Loucy (cell line): Measurements from ENCODE around the gene AIF1L.

Source experiments
- H2AFZ ChIP-seq: fragments of 200-600 bp; sonication (generic); 2 replicates; pipeline ENCODE4 v1.6.0; 2016; ENCODE audit warnings: antibody characterized with exemption, mild to moderate bottlenecking, low read length, moderate library complexity
- H3F3A ChIP-seq: fragments of 200-600 bp; 2 replicates; pipeline ENCODE4 v1.6.0; 2016; ENCODE audit warnings: antibody characterized with exemption, low read depth, mild to moderate bottlenecking
- H3K27me3 ChIP-seq: fragments of 200-600 bp; sonication (generic); 2 replicates; pipeline ENCODE4 v1.6.1; 2014; ENCODE audit warnings: low read length, mild to moderate bottlenecking; ENCODE audit not compliant: insufficient read depth, poor library complexity, severe bottlenecking
- H3K36me3 ChIP-seq: fragments of 200-600 bp; sonication (generic); 2 replicates; pipeline ENCODE4 v1.6.1; 2016; ENCODE audit warnings: low read length; ENCODE audit not compliant: insufficient read depth
- H3K4me1 ChIP-seq: fragments of 200-600 bp; sonication (generic); 2 replicates; pipeline ENCODE4 v1.5.1; 2014; ENCODE audit warnings: low read length, mild to moderate bottlenecking; ENCODE audit not compliant: insufficient read depth, poor library complexity, severe bottlenecking
- H3K4me2 ChIP-seq: fragments of 200-600 bp; sonication (generic); 2 replicates; pipeline ENCODE4 v1.6.0; 2014; ENCODE audit warnings: antibody characterized with exemption, low read length, low read depth, mild to moderate bottlenecking; ENCODE audit not compliant: poor library complexity, severe bottlenecking
- H3K4me3 ChIP-seq: fragments of 200-600 bp; sonication (generic); 2 replicates; pipeline ENCODE4 v1.5.1; 2014; ENCODE audit warnings: low read length, mild to moderate bottlenecking, mixed read lengths; ENCODE audit not compliant: poor library complexity, severe bottlenecking
- H3K79me2 ChIP-seq: fragments of 200-600 bp; sonication (generic); 2 replicates; pipeline ENCODE4 v1.6.1; 2014; ENCODE audit warnings: low read length; ENCODE audit not compliant: insufficient read depth
- H3K9ac ChIP-seq: fragments of 200-600 bp; sonication (generic); 2 replicates; pipeline ENCODE4 v1.6.0; 2014; ENCODE audit warnings: mild to moderate bottlenecking, low read depth, low read length, moderate library complexity; ENCODE audit not compliant: poor library complexity, severe bottlenecking
- H3K9me2 ChIP-seq: fragments of 200-600 bp; sonication (generic); replicated peaks from 2 replicates; pipeline ENCODE4 v1.6.1; 2016; ENCODE audit warnings: low read depth, low read length, mixed read lengths
- H3K9me3 ChIP-seq: fragments of 200-600 bp; sonication (generic); 2 replicates; pipeline ENCODE4 v1.6.1; 2014; ENCODE audit warnings: mild to moderate bottlenecking, antibody characterized with exemption, low read length, low read depth; ENCODE audit not compliant: insufficient read depth
- H4K20me1 ChIP-seq: fragments of 200-600 bp; sonication (generic); 2 replicates; pipeline ENCODE4 v1.6.0; 2014; ENCODE audit warnings: antibody characterized with exemption, low read length, mild to moderate bottlenecking; ENCODE audit not compliant: insufficient read depth, poor library complexity, severe bottlenecking
- EZH2phosphoT487 ChIP-seq: fragments of 200-600 bp; IDR thresholded peaks from 2 replicates; pipeline ENCODE4 v1.6.1; 2018; ENCODE audit warnings: antibody characterized with exemption, mild to moderate bottlenecking, moderate library complexity, borderline replicate concordance
- TF ChIP-seq, protein P1 (sequence below): fragments of 200-600 bp; sonication (generic); conservative IDR thresholded peaks from 2 replicates; pipeline ENCODE4 v1.5.1; 2014; ENCODE audit warnings: mild to moderate bottlenecking, antibody characterized with exemption, low read length

AIF1L gene

DNA sequence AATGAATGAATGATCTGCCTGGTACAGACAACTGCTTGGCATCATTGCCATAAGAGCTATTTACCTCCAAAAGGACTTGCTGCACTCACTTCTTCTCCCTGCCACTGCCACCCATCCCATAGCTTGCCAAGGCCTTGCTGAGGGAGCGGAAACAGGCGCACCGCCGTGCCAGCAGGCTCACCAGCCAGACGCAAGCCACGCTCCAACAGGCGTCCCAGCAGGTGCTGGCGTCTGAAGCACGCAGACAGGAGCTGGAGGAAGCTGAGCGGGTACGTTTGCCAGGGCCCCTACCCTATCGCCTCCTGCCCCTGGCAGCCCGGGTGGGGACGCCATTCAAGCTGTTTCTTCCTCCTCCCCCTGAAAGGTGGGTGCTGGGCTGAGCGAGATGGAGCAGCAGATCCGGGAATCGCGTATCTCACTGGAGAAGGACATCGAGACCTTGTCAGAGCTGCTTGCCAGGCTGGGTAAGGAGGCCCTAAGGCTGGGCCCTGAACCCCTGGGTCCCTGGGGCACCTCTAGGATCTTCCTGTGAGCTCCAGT, 8.9 kb upstream of the AIF1L start:
- Histone ChIP-seq H3K4me2 (no peak overlapping the region), H2AFZ (no peak overlapping the region), H3K4me3 (no peak overlapping the region), H3K9ac (no peak overlapping the region), H3K27me3 (no peaks in the 10 kb centered on the region), H3F3A (no peaks in the 10 kb centered on the region), H3K9me3 (no peaks in the 10 kb centered on the region), H3K9me2 (no peaks in the 10 kb centered on the region), H4K20me1 (no peaks in the 10 kb centered on the region), H3K79me2 (no peaks in the 10 kb centered on the region), H3K4me1 (no peaks in the 10 kb centered on the region), H3K36me3 (no peaks in the 10 kb centered on the region)
- TF ChIP-seq, protein P1, sequence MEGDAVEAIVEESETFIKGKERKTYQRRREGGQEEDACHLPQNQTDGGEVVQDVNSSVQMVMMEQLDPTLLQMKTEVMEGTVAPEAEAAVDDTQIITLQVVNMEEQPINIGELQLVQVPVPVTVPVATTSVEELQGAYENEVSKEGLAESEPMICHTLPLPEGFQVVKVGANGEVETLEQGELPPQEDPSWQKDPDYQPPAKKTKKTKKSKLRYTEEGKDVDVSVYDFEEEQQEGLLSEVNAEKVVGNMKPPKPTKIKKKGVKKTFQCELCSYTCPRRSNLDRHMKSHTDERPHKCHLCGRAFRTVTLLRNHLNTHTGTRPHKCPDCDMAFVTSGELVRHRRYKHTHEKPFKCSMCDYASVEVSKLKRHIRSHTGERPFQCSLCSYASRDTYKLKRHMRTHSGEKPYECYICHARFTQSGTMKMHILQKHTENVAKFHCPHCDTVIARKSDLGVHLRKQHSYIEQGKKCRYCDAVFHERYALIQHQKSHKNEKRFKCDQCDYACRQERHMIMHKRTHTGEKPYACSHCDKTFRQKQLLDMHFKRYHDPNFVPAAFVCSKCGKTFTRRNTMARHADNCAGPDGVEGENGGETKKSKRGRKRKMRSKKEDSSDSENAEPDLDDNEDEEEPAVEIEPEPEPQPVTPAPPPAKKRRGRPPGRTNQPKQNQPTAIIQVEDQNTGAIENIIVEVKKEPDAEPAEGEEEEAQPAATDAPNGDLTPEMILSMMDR = no peak
- TF ChIP-seq EZH2phosphoT487 = no peak

DNA sequence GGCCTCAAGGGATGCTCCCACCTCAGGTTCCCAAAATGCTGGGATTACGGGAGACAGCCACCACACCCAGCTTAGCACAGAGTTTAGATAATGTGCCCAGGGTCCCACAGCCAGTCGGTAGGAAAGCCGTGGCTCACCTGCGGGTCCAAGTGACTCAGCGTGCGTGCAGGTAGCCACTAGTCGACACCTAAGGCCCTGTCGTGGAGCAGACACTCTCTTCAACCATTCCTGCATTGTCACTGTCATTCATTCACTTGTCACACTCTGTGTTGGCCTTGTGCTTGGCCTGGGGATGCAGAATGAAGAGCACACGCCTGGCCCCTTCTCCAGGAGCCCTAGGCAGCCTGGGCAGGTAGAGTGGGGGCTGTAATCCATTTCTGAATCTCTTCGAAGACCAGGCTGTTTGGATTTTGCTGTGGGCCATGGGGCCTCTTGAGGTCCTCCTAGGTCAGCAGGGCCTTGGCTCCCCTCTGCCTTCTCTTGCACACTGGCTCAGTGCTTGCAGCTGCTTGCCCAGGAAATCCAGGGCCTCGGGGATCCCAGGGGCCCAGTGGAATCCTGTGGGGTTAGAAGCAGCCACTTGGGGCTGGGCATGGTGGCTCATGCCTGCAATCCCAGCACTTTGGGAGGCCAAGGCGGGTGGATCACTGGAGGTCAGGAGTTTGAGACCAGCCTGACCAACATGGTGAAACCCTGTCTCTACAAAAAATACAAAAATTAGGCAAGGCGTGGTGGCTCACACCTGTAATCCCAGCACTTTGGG, 6.1 kb upstream of the AIF1L start:
- no peaks in the 10 kb centered on the region for H3K9me2 ChIP-seq
- no peaks in the 10 kb centered on the region for H3K4me1 ChIP-seq
- H3K9me3 ChIP-seq = no peaks in the 10 kb centered on the region
- H3K27me3 ChIP-seq = no peaks in the 10 kb centered on the region
- TF ChIP-seq, protein P1 = no peak
- TF ChIP-seq EZH2phosphoT487 = no peak
- no peak overlapping the region for H3K9ac ChIP-seq
- H3K4me2 ChIP-seq = no peak overlapping the region
- H3K79me2 ChIP-seq = no peaks in the 10 kb centered on the region
- no peaks in the 10 kb centered on the region for H3K36me3 ChIP-seq
- H3K4me3 ChIP-seq = no peak overlapping the region
- H3F3A ChIP-seq = no peaks in the 10 kb centered on the region
- H4K20me1 ChIP-seq = no peaks in the 10 kb centered on the region
- H2AFZ ChIP-seq = no peak overlapping the region

DNA sequence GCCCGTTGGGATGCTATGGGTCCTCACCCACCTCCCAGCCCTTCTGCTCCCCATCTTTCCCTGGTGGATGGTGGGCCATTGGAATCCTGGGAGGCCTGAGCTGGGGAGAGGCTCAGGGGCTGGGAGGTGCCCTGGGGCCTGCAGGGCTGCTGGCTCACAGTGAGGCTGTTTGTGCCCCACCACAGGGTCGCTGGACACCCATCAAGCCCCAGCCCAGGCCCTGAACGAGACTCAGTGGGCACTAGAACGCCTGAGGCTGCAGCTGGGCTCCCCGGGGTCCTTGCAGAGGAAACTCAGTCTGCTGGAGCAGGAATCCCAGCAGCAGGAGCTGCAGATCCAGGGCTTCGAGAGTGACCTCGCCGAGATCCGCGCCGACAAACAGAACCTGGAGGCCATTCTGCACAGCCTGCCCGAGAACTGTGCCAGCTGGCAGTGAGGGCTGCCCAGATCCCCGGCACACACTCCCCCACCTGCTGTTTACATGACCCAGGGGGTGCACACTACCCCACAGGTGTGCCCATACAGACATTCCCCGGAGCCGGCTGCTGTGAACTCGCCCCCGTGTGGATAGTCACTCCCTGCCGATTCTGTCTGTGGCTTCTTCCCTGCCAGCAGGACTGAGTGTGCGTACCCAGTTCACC, 4.9 kb upstream of the AIF1L start:
- Histone ChIP-seq H2AFZ (no peak overlapping the region), H3K27me3 (no peaks in the 10 kb centered on the region), H3K36me3 (no peaks in the 10 kb centered on the region), H3K79me2 (no peaks in the 10 kb centered on the region), H3F3A (no peaks in the 10 kb centered on the region), H3K4me2 (no peak overlapping the region), H3K9me2 (no peaks in the 10 kb centered on the region), H3K4me1 (no peaks in the 10 kb centered on the region), H3K9ac (no peak overlapping the region), H3K9me3 (no peaks in the 10 kb centered on the region), H3K4me3 (no peak overlapping the region), H4K20me1 (no peaks in the 10 kb centered on the region)
- no peak for TF ChIP-seq EZH2phosphoT487
- TF ChIP-seq, protein P1 = no peak
